GM12878 (cell line): Measurements from ENCODE around the gene FGF1. TPM values are rescaled to one million over a fixed set of nuclear protein-coding genes. Genes with fewer than 3 reads are reported as not detected.

ENCODE experiments used
- ATAC-seq: fragments of 200-7000 bp; cut with Tn5 transposase; 3 replicates; pipeline ENCODE4 v1.9.1; 2020; ENCODE audit warnings: mild to moderate bottlenecking, moderate library complexity
- BruUV-seq: library from RNA; stranded (reverse); fragments of 400-500 nt; replicated peaks from 2 replicates; lab custom pipeline; 2021; lab: Mats Ljungman, UMichigan
- CTCF ChIA-PET: fragments of 300-600 bp; sonication (Branson Sonifier 250); formaldehyde crosslinking; extraction: SDS; loops from one replicate; lab custom pipeline; 2021; ENCODE audit warnings: inconsistent platforms; lab: Yijun Ruan, JAX
- POLR2A ChIA-PET: fragments of 350-600 bp; formaldehyde crosslinking; extraction: SDS; loops from one replicate; lab custom pipeline; 2021; ENCODE audit warnings: inconsistent platforms; lab: Charles Lee
- RAD21 ChIA-PET: fragments of 300-600 bp; sonication (Branson Sonifier 250); formaldehyde crosslinking; loops from one replicate; lab custom pipeline; 2023; ENCODE audit warnings: antibody characterized with exemption; ENCODE audit not compliant: unreplicated experiment; lab: Charles Lee
- SMC1A ChIA-PET: fragments of 300-600 bp; sonication (Branson Sonifier 250); formaldehyde crosslinking; loops from one replicate; lab custom pipeline; 2023; ENCODE audit not compliant: unreplicated experiment, uncharacterized antibody; lab: Charles Lee
- DNase-seq: peaks from one replicate; pipeline ENCODE4 v3.0.0-alpha.2; 2011; ENCODE audit warnings: low read depth, low spot score
- FAIRE-seq: peaks from 3 replicates; lab custom pipeline; 2011; peaks lifted over from hg19 to GRCh38; lab: Jason Lieb, UNC
- H2AFZ ChIP-seq: 2 replicates; pipeline ENCODE4 v1.6.0; 2011; ENCODE audit warnings: low read depth, low read length, control low read depth; ENCODE audit not compliant: control insufficient read depth
- H3K27ac ChIP-seq: 2 replicates; pipeline ENCODE4 v1.5.1; 2011; ENCODE audit warnings: control low read depth; ENCODE audit not compliant: control insufficient read depth, insufficient read depth
- H3K27me3 ChIP-seq, 2 experiments: replicated peaks in 1 of 2; 2 replicates each; pipeline versions ENCODE4 v1.6.0 to v1.6.1; 2011; ENCODE audit warnings: low read length in 1 of 2; ENCODE audit not compliant: control insufficient read depth in 2 of 2, insufficient read depth in 2 of 2
- H3K36me3 ChIP-seq, 2 experiments: 2 replicates each; pipeline ENCODE4 v1.5.1; 2011; ENCODE audit warnings: low read length in 1 of 2; ENCODE audit not compliant: control insufficient read depth in 2 of 2, insufficient read depth in 2 of 2
- H3K4me1 ChIP-seq: 2 replicates; pipeline ENCODE4 v1.6.1; 2011; ENCODE audit warnings: mild to moderate bottlenecking, low read length, moderate library complexity, mixed read lengths; ENCODE audit not compliant: control insufficient read depth, insufficient read depth
- H3K4me2 ChIP-seq: 2 replicates; pipeline ENCODE4 v1.6.0; 2011; ENCODE audit warnings: control low read depth; ENCODE audit not compliant: control insufficient read depth, insufficient read depth
- H3K4me3 ChIP-seq: fragments of 200-600 bp; sonication (generic); 2 replicates; pipeline ENCODE4 v1.5.1; 2016
- H3K79me2 ChIP-seq: 2 replicates; pipeline ENCODE4 v1.6.0; 2011; ENCODE audit warnings: low read length; ENCODE audit not compliant: control insufficient read depth, insufficient read depth
- H3K9ac ChIP-seq: 2 replicates; pipeline ENCODE4 v1.8.0; 2011; ENCODE audit warnings: low read length, control low read depth, mixed read lengths; ENCODE audit not compliant: control insufficient read depth, insufficient read depth
- H3K9me3 ChIP-seq: replicated peaks from 3 replicates; pipeline ENCODE4 v1.5.1; 2011; ENCODE audit warnings: mild to moderate bottlenecking, low read length; ENCODE audit not compliant: control insufficient read depth, insufficient read depth
- H4K20me1 ChIP-seq: 2 replicates; pipeline ENCODE4 v1.6.0; 2011; ENCODE audit not compliant: control insufficient read depth, insufficient read depth
- HDAC2 ChIP-seq: fragments of 200-600 bp; sonication (generic); IDR thresholded peaks from 2 replicates; pipeline ENCODE4 v1.6.1; 2017
- MAX ChIP-seq: IDR thresholded peaks from 2 replicates; pipeline ENCODE4 v1.6.1; 2012; ENCODE audit warnings: low read depth, low read length, improper control_type of control experiment
- MLLT1 ChIP-seq: fragments of 450-650 bp; IDR thresholded peaks from 2 replicates; pipeline ENCODE4 v1.6.1; 2016; ENCODE audit warnings: mild to moderate bottlenecking
- NKRF ChIP-seq: fragments of 450-650 bp; conservative IDR thresholded peaks from 2 replicates; pipeline ENCODE4 v1.6.1; 2017; ENCODE audit warnings: mild to moderate bottlenecking, moderate library complexity
- PKNOX1 ChIP-seq: fragments of 450-650 bp; IDR thresholded peaks from 2 replicates; pipeline ENCODE4 v1.6.1; 2016; ENCODE audit warnings: mild to moderate bottlenecking
- RAD51 ChIP-seq: fragments of 450-650 bp; IDR thresholded peaks from 2 replicates; pipeline ENCODE4 v1.6.1; 2016; ENCODE audit warnings: moderate library complexity, mild to moderate bottlenecking, inconsistent platforms
- TCF12 ChIP-seq: IDR thresholded peaks from 2 replicates; pipeline ENCODE4 v1.6.1; 2011; ENCODE audit warnings: low read depth, mild to moderate bottlenecking, low read length
- WRNIP1 ChIP-seq: IDR thresholded peaks from 2 replicates; pipeline ENCODE4 v1.6.1; 2011; ENCODE audit warnings: low read depth, low read length, improper control_type of control experiment, borderline replicate concordance
- WGBS: methylation state at CpG from one replicate; pipeline ENCODE4 v1.1.6; 2016; ENCODE audit warnings: low lambda C conversion rate; ENCODE audit not compliant: insufficient replicate concordance, insufficient coverage; ENCODE audit errors: missing lambda C conversion rate; 5-methylcytosine and 5-hydroxymethylcytosine counted together
- in situ Hi-C: fragments of 300-500 bp; cut with MboI; formaldehyde crosslinking; loops from 9 replicates; pipeline ENCODE4 v1.14.3; 2018; ENCODE audit warnings: mixed read lengths
- intact Hi-C: fragments of 100-400 bp; cut with micrococcal nuclease; formaldehyde crosslinking; loops from one replicate; pipeline ENCODE4 v1.14.2; 2022; ENCODE audit not compliant: unreplicated experiment
- polyA plus RNA-seq, 11 experiments: library from polyadenylated mRNA; depleted of rRNA in 4 of 11; unstranded in 6 of 11; stranded (reverse) in 5 of 11; fragments of >200 nt; fragmentation: Nextera tagmentation in 4 of 11; fragmentation: Illumina TruSeq in 1 of 11; extraction: Ambion mirVana in 4 of 11; extraction: Trizol in 1 of 11; gene quantifications; 1 replicate in 1 of 11; 2 replicates in 10 of 11; pipeline versions ENCODE4 v1.2.1 to v1.2.3, GENCODE V29; 2011 to 2016; ENCODE audit warnings: inconsistent platforms in 2 of 11, missing spikeins in 2 of 11, low read depth in 1 of 11
- total RNA-seq, 4 experiments: library from RNA; depleted of rRNA in 3 of 4; stranded (reverse); fragments of >200 nt in 3 of 4; fragmentation: Illumina TruSeq in 1 of 4; extraction: Trizol in 1 of 4; gene quantifications; 2 replicates each; pipeline versions ENCODE4 v1.2.1 to v1.2.3, GENCODE V29; 2013 to 2021

FGF1 gene
- total and polyA plus RNA-seq, 10 of the 15 experiments (the other 5 are each of a cell fraction or from before 2014, with no cell fraction given): not detected

GRCh38 chr5:142585451-142585850, 100.4 kb downstream of the FGF1 start:
- H3K4me2 ChIP-seq: no peak overlapping the region
- H3K9me3 ChIP-seq: no peaks in the 10 kb centered on the region
- DNase-seq (no peak), FAIRE-seq (no peak), ATAC-seq (no peak)
- SMC1A ChIA-PET: interaction anchor here (0.8 to 1.3 kb wide), 2 partner anchors 9 to 10 kb away, joined by 3 read pairs; no protein-coding TSS in a partner anchor
- H3K4me1 ChIP-seq: no peaks in the 10 kb centered on the region
- intact Hi-C loops (no loop called here), in situ Hi-C loops (no loop called here)
- POLR2A ChIA-PET: no interaction called here
- no peaks in the 10 kb centered on the region for H4K20me1 ChIP-seq
- no peak overlapping the region for H2AFZ ChIP-seq
- WGBS: 63% methylated on average over 4 of the region's 4 CpGs
- no peak overlapping the region for H3K4me3 ChIP-seq
- CTCF ChIA-PET: interaction anchor here (1.2 to 4.0 kb wide), 7 partner anchors 10 to 438 kb away, joined by 3 to 20 read pairs (median 5); no protein-coding TSS in a partner anchor
- no peaks in the 10 kb centered on the region for H3K79me2 ChIP-seq
- TF ChIP-seq RAD51: no peak
- no peak for TF ChIP-seq HDAC2
- TF ChIP-seq MAX: no peak
- TF ChIP-seq NKRF: no peak
- TF ChIP-seq MLLT1: no peak
- TF ChIP-seq PKNOX1: no peak
- TF ChIP-seq TCF12: no peak
- no peak for TF ChIP-seq WRNIP1
- TF ChIP-seq, all 136 proteins: peak for 0
- H3K27me3 ChIP-seq: no peaks in the 10 kb centered on the region; a peak in 1 of 4 replicates
- H3K36me3 ChIP-seq: no peaks in the 10 kb centered on the region
- H3K27ac ChIP-seq: no peak overlapping the region
- RAD21 ChIA-PET: no interaction called here
- no TSS peak for BruUV-seq
- H3K9ac ChIP-seq: no peak overlapping the region
